B cell (primary cell): ENCODE results near the gene KRTAP10-7. TPM values are rescaled to one million over a fixed set of nuclear protein-coding genes. Genes with fewer than 3 reads are reported as not detected.

Source experiments
- ATAC-seq: fragments of 200-7000 bp; cut with Tn5 transposase; one replicate; pipeline ENCODE4 v1.10.0; 2021; ENCODE audit warnings: low read depth, mild to moderate bottlenecking, moderate number of reproducible peaks, moderate library complexity
- CTCF ChIA-PET: fragments of 350-600 bp; sonication (Branson Sonifier 250); formaldehyde crosslinking; loops from one replicate; lab custom pipeline; 2021; ENCODE audit warnings: antibody characterized with exemption, inconsistent platforms; lab: Charles Lee
- POLR2A ChIA-PET: fragments of 350-600 bp; sonication (Branson Sonifier 250); formaldehyde crosslinking; loops from one replicate; lab custom pipeline; 2021; ENCODE audit warnings: antibody characterized with exemption; lab: Charles Lee
- DNase-seq: peaks from one replicate; pipeline ENCODE4 v3.0.0; 2013
- H2AFZ ChIP-seq: 2 replicates; pipeline ENCODE4 v1.6.1; 2012; ENCODE audit warnings: mild to moderate bottlenecking, low read depth, low read length; ENCODE audit not compliant: insufficient read depth, poor library complexity, severe bottlenecking
- H3K27ac ChIP-seq, 2 donors: 1 replicate in 1 of 2; 2 replicates in 1 of 2; pipeline ENCODE4 v1.5.1; 2012 to 2013; ENCODE audit warnings: low read length in 2 of 2, mild to moderate bottlenecking in 2 of 2, moderate library complexity in 1 of 2
- H3K27me3 ChIP-seq, 4 experiments: fragments of 200-600 bp in 1 of 4; sonication (generic) in 1 of 4; replicated peaks in 1 of 4; 1 replicate in 2 of 4; 2 replicates in 2 of 4; pipeline versions ENCODE4 v1.6.1 to v1.7.0; 2013 to 2016; ENCODE audit warnings: low read length in 3 of 4, mild to moderate bottlenecking in 2 of 4, mixed read lengths in 1 of 4, moderate library complexity in 1 of 4; ENCODE audit not compliant: insufficient read depth in 4 of 4, control insufficient read depth in 3 of 4; ENCODE audit errors: control extremely low read depth in 1 of 4
- H3K36me3 ChIP-seq, 2 experiments: replicated peaks in 1 of 2; 1 replicate in 1 of 2; 2 replicates in 1 of 2; pipeline versions ENCODE4 v1.6.1 to v1.7.1; 2013; ENCODE audit warnings: low read length in 1 of 2; ENCODE audit not compliant: insufficient read depth in 2 of 2, control insufficient read depth in 1 of 2; ENCODE audit errors: control extremely low read depth in 1 of 2, extremely low read depth in 1 of 2
- H3K4me1 ChIP-seq, 2 donors: fragments of 200-600 bp in 1 of 2; sonication (generic) in 1 of 2; 1 replicate in 1 of 2; 2 replicates in 1 of 2; pipeline versions ENCODE4 v1.5.1 to v1.6.1; 2013 to 2017; ENCODE audit warnings: low read length in 2 of 2; ENCODE audit not compliant: control insufficient read depth in 2 of 2, insufficient read depth in 2 of 2
- H3K4me2 ChIP-seq: replicated peaks from 2 replicates; pipeline ENCODE3; 2012; ENCODE audit warnings: mild to moderate bottlenecking, low read depth, low read length; ENCODE audit not compliant: poor library complexity, severe bottlenecking
- H3K4me3 ChIP-seq, 5 experiments: fragments of 200-600 bp in 1 of 5; sonication (generic) in 1 of 5; 1 replicate in 3 of 5; 2 replicates in 2 of 5; pipeline versions ENCODE4 v1.5.1 to v1.7.0; 2011 to 2016; ENCODE audit warnings: low read length in 4 of 5, mild to moderate bottlenecking in 4 of 5, low read depth in 2 of 5, control low read depth in 1 of 5, moderate library complexity in 1 of 5; ENCODE audit not compliant: insufficient read depth in 1 of 5; ENCODE audit errors: control extremely low read depth in 1 of 5, extremely low read depth in 1 of 5
- H3K79me2 ChIP-seq: fragments of 200-600 bp; sonication (generic); one replicate; pipeline ENCODE4 v1.6.0; 2016; ENCODE audit warnings: low read length; ENCODE audit not compliant: control insufficient read depth, insufficient read depth
- H3K9ac ChIP-seq: fragments of 200-600 bp; sonication (generic); 2 replicates; pipeline ENCODE4 v1.6.1; 2017; ENCODE audit warnings: mild to moderate bottlenecking, low read length, moderate library complexity
- H3K9me3 ChIP-seq, 3 donors: one replicate each; pipeline versions ENCODE4 v1.6.1 to v1.7.1; 2013; ENCODE audit warnings: low read length in 2 of 3; ENCODE audit not compliant: control insufficient read depth in 2 of 3, insufficient read depth in 1 of 3; ENCODE audit errors: control extremely low read depth in 1 of 3
- H4K20me1 ChIP-seq: 2 replicates; pipeline ENCODE4 v1.6.0; 2012; ENCODE audit warnings: mild to moderate bottlenecking, low read length; ENCODE audit not compliant: insufficient read depth, control insufficient read depth, poor library complexity, severe bottlenecking
- H3K27ac Mint-ChIP-seq: one replicate; pipeline ENCODE4 v1.8.0; 2021; ENCODE audit warnings: mixed read lengths
- H3K27me3 Mint-ChIP-seq: one replicate; pipeline ENCODE4 v1.8.0; 2021; ENCODE audit warnings: mixed read lengths
- H3K4me1 Mint-ChIP-seq: one replicate; pipeline ENCODE4 v1.8.0; 2021; ENCODE audit warnings: mixed read lengths
- H3K4me3 Mint-ChIP-seq: one replicate; pipeline ENCODE4 v1.8.0; 2021; ENCODE audit warnings: mixed read lengths
- H3K9me3 Mint-ChIP-seq: one replicate; pipeline ENCODE4 v1.8.0; 2022; ENCODE audit warnings: mixed read lengths; ENCODE audit not compliant: insufficient read depth
- CTCF ChIP-seq: fragments of 200-600 bp; IDR thresholded peaks from one replicate; pipeline ENCODE4 v1.8.0; 2022; ENCODE audit warnings: antibody characterized with exemption, mild to moderate bottlenecking
- EZH2 ChIP-seq: IDR thresholded peaks from 2 replicates; pipeline ENCODE4 v1.6.1; 2012; ENCODE audit warnings: borderline replicate concordance, low read depth, mild to moderate bottlenecking, moderate library complexity, low read length; ENCODE audit not compliant: insufficient read depth, poor library complexity, severe bottlenecking
- WGBS: methylation state at CpG from one replicate; pipeline ENCODE4 v1.1.5; 2013; ENCODE audit warnings: missing lambda C conversion rate; ENCODE audit not compliant: insufficient coverage; 5-methylcytosine and 5-hydroxymethylcytosine counted together
- intact Hi-C: fragments of 100-400 bp; cut with micrococcal nuclease; formaldehyde crosslinking; loops from one replicate; pipeline ENCODE4 v1.10.0; 2022
- polyA plus RNA-seq: library from polyadenylated mRNA; depleted of rRNA; stranded (reverse); fragments of >200 nt; gene quantifications from 2 replicates; pipeline ENCODE4 v1.2.3, GENCODE V29; 2012
- total RNA-seq, 2 donors: library from RNA; stranded (reverse); fragments of 120-200 nt in 1 of 2; gene quantifications; 1 replicate in 1 of 2; 2 replicates in 1 of 2; pipeline versions ENCODE4 v1.2.3 to v1.2.4, GENCODE V29; 2013 to 2022

KRTAP10-7 gene
- total and polyA plus RNA-seq, 2 donors (not counting 1 experiment from before 2014, with no cell fraction given), result not detected

DNA sequence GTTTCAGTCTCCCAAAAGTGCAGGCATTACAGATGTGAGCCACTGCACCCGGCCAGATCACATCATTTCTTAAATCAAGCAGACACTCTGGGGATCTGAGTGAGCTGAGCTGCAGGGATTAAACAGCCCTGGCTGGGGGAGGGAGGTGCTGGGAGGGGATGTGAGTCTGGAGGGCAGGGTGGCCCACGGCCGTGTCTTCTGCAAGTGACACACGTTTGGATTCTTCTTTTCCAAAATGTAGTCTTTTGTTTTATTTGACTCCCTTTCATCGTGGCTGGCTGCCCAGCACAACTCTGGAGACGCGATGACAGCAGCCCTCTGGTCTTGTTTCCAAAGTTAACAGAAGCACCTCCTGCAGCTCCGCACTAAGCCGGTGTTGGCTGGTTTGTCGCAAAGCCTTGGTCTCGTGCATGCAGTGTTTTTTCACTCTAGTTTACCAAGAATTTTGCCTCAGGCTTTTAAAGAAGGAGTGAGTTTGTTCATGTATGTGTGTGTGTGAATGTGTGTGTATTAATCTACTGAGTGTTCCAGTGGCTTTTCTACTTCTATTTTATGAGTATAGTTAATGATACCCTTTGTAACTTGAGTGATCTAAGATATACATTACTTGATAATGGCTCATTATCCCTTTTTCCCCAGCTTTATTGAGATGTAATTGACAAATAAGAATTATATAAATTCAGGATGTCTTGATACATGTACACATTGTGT is 17.2 kb upstream of the KRTAP10-7 start:
- H2AFZ ChIP-seq, result no peak overlapping the region
- intact Hi-C loops, result no loop called here
- no peaks in the 10 kb centered on the region for H3K4me1 ChIP-seq
- POLR2A ChIA-PET, result no interaction called here
- no peaks in the 10 kb centered on the region for H3K36me3 ChIP-seq
- H3K9me3 Mint-ChIP-seq, result peaks cover 4% of the 10 kb centered on the region
- peaks cover 3 to 43% (median 19%) of the 10 kb centered on the region in 3 donors for H3K9me3 ChIP-seq
- DNase-seq (no peak), ATAC-seq (no peak)
- no peak overlapping the region for H3K4me3 ChIP-seq
- H3K27me3 ChIP-seq, result peaks cover 0 to 18% (median 5%) of the 10 kb centered on the region in 4 experiments
- H3K4me3 Mint-ChIP-seq, result no peak overlapping the region
- no peaks in the 10 kb centered on the region for H3K79me2 ChIP-seq
- 72% methylated on average over 9 of the region's 11 CpGs for WGBS
- no peak for TF ChIP-seq CTCF
- H3K4me1 Mint-ChIP-seq, result no peaks in the 10 kb centered on the region
- peaks cover 53% of the 10 kb centered on the region for H3K27me3 Mint-ChIP-seq
- no peak overlapping the region for H3K27ac ChIP-seq
- no peak overlapping the region for H3K9ac ChIP-seq
- no peak overlapping the region for H3K27ac Mint-ChIP-seq
- CTCF ChIA-PET, result no interaction called here
- no peak overlapping the region for H3K4me2 ChIP-seq
- H4K20me1 ChIP-seq, result no peaks in the 10 kb centered on the region

DNA sequence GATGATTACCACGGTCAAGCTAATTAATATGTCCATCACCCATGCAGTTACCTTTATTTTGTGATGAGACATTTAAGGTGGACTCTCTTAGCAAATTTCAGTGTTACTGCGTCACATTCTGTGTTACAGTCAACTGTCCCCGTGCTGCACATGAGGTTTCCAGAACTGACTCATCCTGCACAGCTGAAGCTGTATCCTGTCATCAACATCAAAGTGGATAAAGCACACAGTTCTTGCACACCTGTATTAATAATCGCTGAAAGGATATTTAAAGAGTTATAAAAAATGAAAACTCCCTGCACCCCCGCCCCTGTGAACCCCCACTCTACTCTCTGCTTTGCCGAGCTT is 16.6 kb upstream of the KRTAP10-7 start:
- Histone ChIP-seq H3K27me3 (peaks cover 0 to 18% (median 5%) of the 10 kb centered on the region in 4 experiments), H3K4me3 (no peak overlapping the region), H3K9me3 (peaks cover 3 to 38% (median 19%) of the 10 kb centered on the region in 3 donors), H3K9ac (no peak overlapping the region), H4K20me1 (no peaks in the 10 kb centered on the region), H3K4me1 (no peaks in the 10 kb centered on the region), H3K79me2 (no peaks in the 10 kb centered on the region), H3K4me2 (no peak overlapping the region), H3K27ac (no peak overlapping the region), H2AFZ (no peak overlapping the region), H3K36me3 (no peaks in the 10 kb centered on the region)
- no peaks in the 10 kb centered on the region for H3K4me1 Mint-ChIP-seq
- no peak overlapping the region for H3K4me3 Mint-ChIP-seq
- H3K9me3 Mint-ChIP-seq, result peaks cover 4% of the 10 kb centered on the region
- H3K27ac Mint-ChIP-seq, result no peak overlapping the region
- DNase-seq, result no peak
- ATAC-seq, result no peak
- peaks cover 53% of the 10 kb centered on the region for H3K27me3 Mint-ChIP-seq
- WGBS, result 80% methylated on average over 4 of the region's 6 CpGs
- POLR2A ChIA-PET, result no interaction called here
- TF ChIP-seq EZH2 (no peak), CTCF (no peak)
- intact Hi-C loops, result no loop called here
- CTCF ChIA-PET, result no interaction called here
